ENCODE measurements around the gene PAM16.

GRCh38 chr16:4315186-4316107 lies 35.7 kb downstream of the PAM16 start, which contains the start of gene GLIS2:
- TF ChIP-seq ZNF274 (IDR thresholded peaks at IDR 0.05; ENCODE audit: low read depth, low read length): no peak
- TF ChIP-seq SUZ12 (IDR thresholded peaks at IDR 0.05; ENCODE audit: extremely low read depth, insufficient read depth, insufficient read length): no peak
- no peak for TF ChIP-seq YY1 (IDR thresholded peaks at IDR 0.05; ENCODE audit: insufficient read depth, insufficient read length)

Data from NT2/D1 (cell line).